GM19397 (cell line): Measurements from ENCODE around the gene DYNC1I2.
"Not testable (repeated sequence)": the region's sequence is repeated elsewhere in the genome, so short reads cannot be mapped to it uniquely, and the experiment has no call there.

Experiments
- ATAC-seq: cut with Tn5 transposase; IDR thresholded peaks from one replicate; pipeline ENCODE4 v1.9.1; 2021; ENCODE audit warnings: mild to moderate bottlenecking, moderate library complexity; ENCODE audit not compliant: unreplicated experiment

Gene DYNC1I2

GRCh38 chr2:171712051-171712450 is 24.8 kb downstream of the DYNC1I2 start:
- no peak for ATAC-seq

GRCh38 chr2:171718720-171719119 is 31.5 kb downstream of the DYNC1I2 start:
- no peak for ATAC-seq

- ATAC-seq: no peak
Observed at GRCh38 chr2:171719660-171720059, 32.4 kb downstream of the DYNC1I2 start.

GRCh38 chr2:171723716-171724683 is 36.7 kb downstream of the DYNC1I2 start:
- ATAC-seq: no peak

GRCh38 chr2:171726847-171727450 is 39.7 kb downstream of the DYNC1I2 start:
- no peak for ATAC-seq

- no peak for ATAC-seq
Observed at GRCh38 chr2:171728989-171729951, 42.0 kb downstream of the DYNC1I2 start.

- ATAC-seq: no peak
Observed at GRCh38 chr2:171729952-171730317, 42.7 kb downstream of the DYNC1I2 start.

- no peak for ATAC-seq
Observed at GRCh38 chr2:171735991-171736710, 48.9 kb downstream of the DYNC1I2 start.

- ATAC-seq: peak; percentile 63
Observed at GRCh38 chr2:171741189-171741588, 53.9 kb downstream of the DYNC1I2 start.

- no peak for ATAC-seq
Observed at GRCh38 chr2:171742760-171743159, 55.5 kb downstream of the DYNC1I2 start.

- no peak for ATAC-seq
Observed at GRCh38 chr2:171745141-171745540, 57.9 kb downstream of the DYNC1I2 start.

GRCh38 chr2:171745806-171746205 is 58.5 kb downstream of the DYNC1I2 start:
- ATAC-seq: no peak

GRCh38 chr2:171747371-171747770 is 60.1 kb downstream of the DYNC1I2 start:
- no peak for ATAC-seq

GRCh38 chr2:171754254-171754939 is 67.1 kb downstream of the DYNC1I2 start:
- no peak for ATAC-seq

GRCh38 chr2:171758762-171759161 is 71.5 kb downstream of the DYNC1I2 start:
- not testable (repeated sequence) for ATAC-seq

- ATAC-seq: not testable (repeated sequence)
Observed at GRCh38 chr2:171761176-171761575, 73.9 kb downstream of the DYNC1I2 start.

- ATAC-seq: no peak
Observed at GRCh38 chr2:171762879-171763573, 75.8 kb downstream of the DYNC1I2 start.

GRCh38 chr2:171763602-171764001 is 76.3 kb downstream of the DYNC1I2 start:
- no peak for ATAC-seq

- ATAC-seq: no peak
Observed at GRCh38 chr2:171771463-171771862, 84.2 kb downstream of the DYNC1I2 start.
